NCI-H345 (cell line): Measurements from ENCODE around the gene LIG3.
"Not testable (repeated sequence)": the region's sequence is repeated elsewhere in the genome, so short reads cannot be mapped to it uniquely, and the experiment has no call there.

Experiments
- DNase-seq: peaks from one replicate; lab custom pipeline; 2025; lab: John Stamatoyannopoulos, UW

Gene LIG3

DNA sequence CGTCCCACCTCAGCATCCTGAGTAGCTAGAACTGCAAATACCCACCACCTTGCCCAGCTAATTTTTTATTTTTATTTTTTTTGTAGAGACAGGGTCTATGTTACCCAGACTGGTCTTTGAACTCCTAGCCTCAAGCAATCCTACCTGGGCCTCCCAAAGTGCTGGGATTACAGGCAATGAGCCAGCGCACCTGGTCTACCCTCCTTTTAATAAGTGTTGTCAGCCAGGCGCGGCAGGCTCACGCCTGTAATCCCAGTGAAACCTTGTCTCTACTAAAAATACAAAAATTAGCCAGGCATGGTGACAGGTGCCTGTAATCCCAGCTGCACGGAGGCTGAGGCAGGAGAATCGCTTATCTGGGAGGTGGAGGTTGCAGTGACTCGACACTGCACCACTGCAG lies 63.9 kb downstream of the LIG3 start:
- DNase-seq, result no peak

DNA sequence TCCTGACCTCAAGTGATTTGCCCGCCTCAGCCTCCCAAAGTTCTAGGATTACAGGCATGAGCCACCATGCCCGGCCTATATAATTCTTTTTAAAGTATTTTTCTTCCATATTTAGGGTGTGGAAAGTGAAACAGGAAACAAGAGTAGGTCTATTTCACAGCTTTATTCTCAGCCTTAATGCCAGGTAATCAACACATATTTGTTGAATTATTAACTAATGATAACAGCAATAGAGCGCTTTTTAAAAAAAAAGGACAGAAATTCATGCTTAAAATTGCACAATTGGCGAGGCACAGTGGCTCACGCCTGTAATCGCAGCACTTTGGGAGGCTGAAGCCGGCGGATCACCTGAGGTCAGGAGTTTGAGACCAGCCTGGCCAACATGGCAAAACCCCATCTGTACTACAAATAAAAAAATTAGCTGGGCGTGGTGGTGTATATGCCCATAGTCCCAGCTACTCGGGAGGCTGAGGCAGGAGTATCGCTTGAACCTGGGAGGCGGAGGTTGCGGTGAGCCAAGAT lies 65.2 kb downstream of the LIG3 start:
- not testable (repeated sequence) for DNase-seq

DNA sequence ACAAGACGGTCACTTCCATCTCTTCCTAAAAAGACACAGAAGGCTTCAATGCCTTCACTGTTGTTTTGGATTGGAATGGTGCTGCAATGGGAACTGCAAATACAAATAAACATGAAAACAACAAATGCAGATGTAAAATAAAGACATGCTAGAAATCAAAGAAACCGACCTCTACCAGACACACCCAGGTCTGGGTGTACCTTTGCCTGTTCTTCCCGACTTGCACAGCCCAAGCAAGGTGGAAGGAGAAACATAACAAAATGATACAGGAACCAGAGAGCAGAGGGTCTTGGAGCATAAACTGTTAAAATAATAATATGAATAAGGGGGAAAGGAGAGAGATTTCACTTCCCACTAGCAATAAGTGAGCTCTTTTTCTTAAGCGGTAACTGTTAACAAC lies 65.9 kb downstream of the LIG3 start:
- DNase-seq, result no peak

DNA sequence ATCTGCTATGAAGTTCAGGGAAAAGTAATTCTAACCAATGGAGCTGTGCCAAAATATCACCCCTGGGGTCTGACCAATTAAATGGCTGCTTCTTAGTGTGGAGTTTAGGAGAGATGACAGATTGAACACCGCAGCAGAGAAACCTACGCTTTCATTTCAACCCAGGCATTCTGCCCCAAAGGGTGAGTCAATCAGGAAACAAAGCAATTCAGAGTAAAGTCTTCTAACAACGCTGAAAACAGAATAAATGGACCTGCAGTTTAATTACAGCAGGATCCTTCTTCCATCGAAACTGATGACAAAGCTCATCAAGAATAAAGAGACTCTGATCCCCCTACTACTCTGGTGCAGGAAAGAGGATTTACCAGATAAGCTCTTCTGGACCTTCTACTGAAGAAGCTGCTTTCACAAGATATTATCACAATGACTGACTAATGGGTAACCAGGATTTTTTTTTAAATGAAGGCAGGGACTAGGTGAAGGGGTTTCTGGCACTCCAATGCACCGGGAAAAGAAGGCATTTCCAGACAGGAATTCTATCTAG lies 66.5 kb downstream of the LIG3 start:
- no peak for DNase-seq

DNA sequence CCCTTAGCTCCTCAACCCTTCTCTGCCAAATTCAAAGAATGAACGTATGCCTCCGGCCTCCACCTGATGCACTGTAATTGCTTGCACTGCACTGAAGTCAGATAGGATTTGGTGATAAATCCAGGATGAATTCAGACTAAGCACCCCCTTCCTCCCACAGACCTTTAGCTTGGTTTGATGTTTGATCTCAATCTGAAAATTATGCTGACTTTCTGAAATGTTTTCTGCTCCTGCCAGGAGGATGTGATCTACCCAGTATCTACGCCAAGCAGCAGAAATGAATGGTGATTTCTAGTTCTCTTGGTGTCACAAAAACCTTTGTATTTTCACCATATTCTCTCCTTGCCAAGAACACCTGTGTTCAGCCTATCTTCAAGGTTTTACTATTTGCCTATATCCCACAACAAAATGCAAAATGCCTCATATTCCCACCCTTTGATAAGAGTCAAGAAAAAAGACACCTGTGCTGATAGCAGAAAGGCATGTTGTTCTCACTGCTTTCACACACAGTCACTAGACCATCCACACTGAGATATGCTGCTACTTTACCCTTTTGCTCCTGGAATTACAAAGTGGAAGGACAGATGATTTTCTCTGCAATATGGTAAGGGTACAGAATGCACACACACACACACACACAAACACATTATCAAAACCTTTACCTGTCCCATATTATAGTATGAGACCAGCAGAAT lies 68.5 kb downstream of the LIG3 start:
- DNase-seq, result no peak

DNA sequence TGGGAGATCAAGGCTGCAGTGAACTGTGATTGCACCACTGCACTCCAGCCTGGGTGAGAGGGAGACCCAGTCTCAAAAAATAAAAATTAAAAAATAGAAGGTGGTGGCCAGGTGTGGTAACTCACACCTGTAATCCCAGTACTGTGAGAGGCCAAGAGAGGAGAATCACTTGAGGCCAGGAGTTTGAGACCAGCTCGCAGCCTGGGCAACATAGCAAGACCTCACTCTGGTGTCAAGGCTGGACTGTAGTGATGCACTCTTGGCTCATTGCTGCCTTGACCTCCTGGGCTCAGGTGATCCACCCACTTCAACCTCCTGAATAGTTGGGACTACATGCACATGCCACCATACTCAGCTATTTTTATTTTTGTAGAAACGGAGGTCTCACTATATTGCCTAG lies 69.9 kb downstream of the LIG3 start:
- no peak for DNase-seq

DNA sequence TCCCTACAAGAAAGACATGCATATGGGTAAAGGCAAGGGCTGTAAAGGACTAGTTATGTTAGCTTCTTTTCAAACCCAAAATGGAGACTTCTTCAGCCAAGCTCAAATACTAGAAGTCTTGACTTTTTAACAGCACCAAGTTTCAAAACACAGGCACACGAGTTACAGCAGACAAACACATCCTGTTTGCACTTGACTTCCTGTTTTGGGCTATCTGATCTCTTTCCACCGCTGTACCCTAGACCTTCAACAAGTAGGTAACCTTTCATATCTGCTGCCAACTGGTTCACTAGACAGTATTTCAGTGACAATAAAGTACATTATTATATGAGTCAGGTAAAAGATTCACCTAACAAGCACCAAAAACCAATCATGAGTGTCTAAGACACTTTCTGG lies 70.9 kb downstream of the LIG3 start:
- no peak for DNase-seq

DNA sequence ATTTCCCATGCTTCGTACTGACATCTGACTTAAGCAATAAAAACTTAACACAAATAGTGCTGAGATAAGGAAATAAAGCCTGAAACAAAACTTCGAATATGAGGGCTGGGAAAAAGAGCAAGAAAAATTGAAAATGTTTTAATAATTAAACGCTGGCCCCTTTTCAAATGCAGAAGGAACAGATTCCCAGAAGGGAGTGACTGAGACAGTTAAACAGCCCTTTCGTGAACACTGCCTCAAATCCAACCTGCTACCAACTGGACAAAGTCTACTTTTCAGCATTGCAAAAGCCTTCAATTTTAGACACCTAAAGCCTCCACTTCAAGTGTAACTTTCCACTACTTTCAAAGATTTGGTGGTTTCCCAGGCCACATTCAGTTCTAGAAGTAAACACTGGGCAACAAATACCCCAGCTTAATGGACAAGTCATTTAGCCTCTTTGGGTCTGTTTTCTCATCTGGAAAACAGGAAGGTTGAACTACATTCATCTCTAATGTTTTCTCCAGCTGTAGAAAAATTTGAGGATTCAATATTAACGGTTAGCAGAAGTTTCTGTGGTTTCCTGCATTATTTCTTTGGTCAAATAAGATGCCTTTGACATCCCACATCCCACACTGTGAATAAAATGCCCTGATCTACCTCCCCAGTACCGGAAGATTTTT lies 71.4 kb downstream of the LIG3 start:
- no peak for DNase-seq

DNA sequence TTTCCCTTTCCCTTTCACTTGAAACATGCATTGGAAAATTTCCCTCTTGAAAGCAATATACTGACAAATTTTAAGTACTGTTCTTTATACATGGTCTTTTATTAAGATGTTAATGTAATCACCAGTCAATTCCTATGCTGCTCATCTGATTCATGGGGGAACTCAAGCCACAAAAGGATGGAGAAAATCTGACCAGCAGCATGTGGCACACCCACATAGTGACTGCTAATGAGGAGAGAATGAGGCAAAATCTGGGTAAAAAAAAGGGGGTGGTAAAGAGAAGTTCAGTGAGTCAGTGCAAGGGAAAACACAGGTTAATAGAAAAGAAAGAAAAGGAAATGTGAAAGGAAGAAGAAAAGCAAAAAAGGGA lies 71.9 kb downstream of the LIG3 start:
- DNase-seq, result no peak

DNA sequence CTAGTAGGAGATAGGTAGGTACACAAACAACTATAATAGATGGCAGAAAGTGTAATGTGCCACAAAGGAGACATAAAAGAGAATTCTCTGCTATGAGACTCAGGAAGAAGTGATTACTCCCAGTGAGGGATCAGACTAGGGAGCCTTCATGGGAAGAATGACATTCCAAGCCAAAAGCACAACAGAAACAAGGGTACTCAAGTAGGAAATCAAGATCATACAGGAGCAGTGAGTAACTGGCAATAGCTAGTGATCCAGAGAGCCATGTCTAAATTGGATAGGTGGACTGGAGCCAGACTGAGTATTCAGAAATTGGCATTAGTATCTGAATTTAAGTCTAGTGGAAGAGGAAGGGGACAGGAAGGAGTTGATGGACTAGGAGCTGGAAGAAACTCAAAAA lies 72.5 kb downstream of the LIG3 start:
- no peak for DNase-seq

DNA sequence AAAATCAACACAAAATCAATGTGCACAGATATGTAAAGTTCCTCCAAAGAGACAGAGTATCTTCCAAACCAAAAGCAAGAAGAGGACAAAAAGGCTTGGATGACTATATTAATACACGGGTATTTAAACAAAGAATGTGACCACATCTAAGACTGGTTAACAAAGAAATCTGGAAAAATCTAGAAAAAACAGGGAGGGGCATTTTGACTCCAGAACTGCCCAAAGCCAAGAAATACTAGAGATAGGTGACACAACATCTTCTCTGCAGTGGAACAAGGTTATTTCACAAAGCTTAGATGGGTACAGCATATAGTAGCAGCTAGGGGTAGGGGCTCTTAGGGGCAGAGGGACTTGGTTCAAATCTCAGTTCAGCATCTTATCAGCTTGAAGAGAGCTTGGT lies 72.9 kb downstream of the LIG3 start:
- DNase-seq, result no peak

DNA sequence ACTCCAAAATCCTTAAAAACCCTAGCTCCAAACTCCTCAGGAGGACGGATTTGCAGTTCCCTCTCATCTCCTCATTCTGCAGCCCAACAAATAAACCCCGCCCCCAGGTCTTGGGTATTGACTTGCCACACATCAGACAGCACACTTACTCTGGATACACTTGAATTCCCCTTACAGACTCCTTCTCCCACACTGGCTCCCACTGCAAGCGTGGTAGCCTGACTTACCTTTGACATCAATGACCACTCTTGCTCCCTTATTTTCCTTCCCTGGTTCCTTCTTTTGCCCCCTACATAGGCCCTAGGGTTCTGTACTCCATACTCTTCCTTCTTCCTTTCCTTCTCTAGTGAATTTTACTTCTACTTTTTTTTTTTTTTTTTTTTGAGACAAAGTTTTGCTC lies 75.7 kb downstream of the LIG3 start:
- DNase-seq, result no peak

DNA sequence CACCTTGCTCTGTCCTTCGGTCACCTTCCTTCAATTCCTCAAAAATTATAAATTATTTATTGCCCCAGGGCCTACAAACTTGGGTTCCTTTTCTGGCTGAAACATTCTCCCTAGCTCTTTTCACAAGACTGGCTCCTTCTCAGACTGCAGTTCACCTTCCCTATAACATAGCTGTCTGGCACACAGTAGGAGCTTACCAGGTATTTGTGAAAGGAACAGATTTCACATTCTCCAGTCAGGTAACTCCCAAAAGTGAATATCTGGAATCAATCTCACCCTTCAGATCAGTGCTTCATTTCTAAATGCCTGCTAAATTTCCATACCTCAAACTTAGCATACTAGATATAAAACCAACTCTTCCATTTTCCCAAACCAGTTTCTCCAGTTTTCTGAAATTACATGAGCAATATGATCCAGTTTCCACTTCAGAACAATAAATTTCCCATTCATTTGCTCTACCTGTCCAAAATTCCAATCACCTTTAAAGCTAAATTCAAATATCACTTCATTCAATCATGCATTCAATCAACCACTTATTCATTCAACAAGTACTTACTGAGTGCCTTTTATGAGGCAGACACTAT lies 77.1 kb downstream of the LIG3 start:
- DNase-seq, result no peak
